ENCODE results near the gene PCNX1.

DNA sequence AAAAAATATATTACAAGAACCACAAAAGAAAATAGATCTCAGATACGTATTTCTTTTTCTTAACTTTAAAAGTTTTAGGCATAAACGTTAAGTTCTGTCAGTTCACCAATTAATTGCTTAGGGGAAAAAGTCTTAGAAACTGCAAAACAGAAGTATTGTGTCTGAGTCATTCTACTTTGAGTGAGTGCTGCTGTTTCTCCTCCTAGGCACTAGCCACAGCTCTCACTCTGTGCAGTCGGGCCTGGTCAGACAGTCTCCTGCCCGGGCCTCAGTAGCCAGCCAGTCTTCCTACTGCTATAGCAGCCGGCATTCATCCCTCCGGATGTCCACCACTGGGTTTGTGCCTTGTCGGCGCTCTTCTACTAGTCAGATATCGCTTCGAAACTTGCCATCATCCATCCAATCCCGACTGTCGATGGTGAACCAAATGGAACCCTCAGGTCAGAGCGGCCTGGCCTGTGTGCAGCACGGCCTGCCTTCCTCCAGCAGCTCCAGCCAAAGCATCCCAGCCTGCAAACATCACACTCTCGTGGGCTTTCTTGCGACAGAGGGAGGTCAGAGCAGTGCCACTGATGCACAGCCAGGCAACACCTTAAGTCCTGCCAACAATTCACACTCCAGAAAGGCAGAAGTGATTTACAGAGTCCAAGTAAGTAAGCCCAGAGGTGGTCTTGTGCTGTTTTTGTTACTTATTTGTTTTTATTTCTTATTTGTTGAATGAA, 201.3 kb downstream of the PCNX1 start:
- TF ChIP-seq, protein P1, sequence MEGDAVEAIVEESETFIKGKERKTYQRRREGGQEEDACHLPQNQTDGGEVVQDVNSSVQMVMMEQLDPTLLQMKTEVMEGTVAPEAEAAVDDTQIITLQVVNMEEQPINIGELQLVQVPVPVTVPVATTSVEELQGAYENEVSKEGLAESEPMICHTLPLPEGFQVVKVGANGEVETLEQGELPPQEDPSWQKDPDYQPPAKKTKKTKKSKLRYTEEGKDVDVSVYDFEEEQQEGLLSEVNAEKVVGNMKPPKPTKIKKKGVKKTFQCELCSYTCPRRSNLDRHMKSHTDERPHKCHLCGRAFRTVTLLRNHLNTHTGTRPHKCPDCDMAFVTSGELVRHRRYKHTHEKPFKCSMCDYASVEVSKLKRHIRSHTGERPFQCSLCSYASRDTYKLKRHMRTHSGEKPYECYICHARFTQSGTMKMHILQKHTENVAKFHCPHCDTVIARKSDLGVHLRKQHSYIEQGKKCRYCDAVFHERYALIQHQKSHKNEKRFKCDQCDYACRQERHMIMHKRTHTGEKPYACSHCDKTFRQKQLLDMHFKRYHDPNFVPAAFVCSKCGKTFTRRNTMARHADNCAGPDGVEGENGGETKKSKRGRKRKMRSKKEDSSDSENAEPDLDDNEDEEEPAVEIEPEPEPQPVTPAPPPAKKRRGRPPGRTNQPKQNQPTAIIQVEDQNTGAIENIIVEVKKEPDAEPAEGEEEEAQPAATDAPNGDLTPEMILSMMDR (conservative IDR thresholded peaks at IDR 0.05; ENCODE audit: low read depth, low read length) = no peak
- no peak for TF ChIP-seq EZH2 (IDR thresholded peaks at IDR 0.05; ENCODE audit: low read length, unreplicated experiment)
